HepG2 (cell line): ENCODE measurements around the gene TMEM273. TPM values are rescaled to one million over a fixed set of nuclear protein-coding genes. Genes with fewer than 3 reads are reported as not detected.

ENCODE experiments used
- ATAC-seq: fragments of 200-7000 bp; cut with Tn5 transposase; 3 replicates; pipeline ENCODE4 v1.9.1; 2020; ENCODE audit warnings: mild to moderate bottlenecking, moderate library complexity
- BruUV-seq: library from RNA; stranded (reverse); fragments of 400-500 nt; replicated peaks from 2 replicates; lab custom pipeline; 2021; lab: Mats Ljungman, UMichigan
- CTCF ChIA-PET: fragments of 300-600 bp; formaldehyde crosslinking; extraction: SDS; loops from one replicate; lab custom pipeline; 2021; ENCODE audit warnings: low total read pairs, inconsistent platforms, low intra/inter-chr PET ratio; lab: Yijun Ruan, JAX
- POLR2A ChIA-PET: fragments of 350-600 bp; sonication (Branson Sonifier 250); formaldehyde crosslinking; loops from one replicate; lab custom pipeline; 2020; ENCODE audit warnings: antibody characterized with exemption, inconsistent platforms; lab: Yijun Ruan, JAX
- DNase-seq: peaks from one replicate; pipeline ENCODE4 v3.0.0-alpha.2; 2015; ENCODE audit warnings: low spot score
- FAIRE-seq: peaks from 3 replicates; lab custom pipeline; 2011; peaks lifted over from hg19 to GRCh38; lab: Jason Lieb, UNC
- H2AFZ ChIP-seq: one replicate; pipeline ENCODE4 v1.6.1; 2011; ENCODE audit warnings: low read length, inconsistent platforms
- H3K27ac ChIP-seq: fragments of 300-600 bp; 3 replicates; pipeline ENCODE4 v1.8.0; 2011; ENCODE audit warnings: mixed run types, mild to moderate bottlenecking, mixed read lengths, low read length, inconsistent platforms; ENCODE audit not compliant: insufficient read depth; ENCODE audit errors: extremely low read length
- H3K27me3 ChIP-seq, 2 experiments: fragments of 200-600 bp in 1 of 2; 2 replicates in 1 of 2; 3 replicates in 1 of 2; pipeline versions ENCODE4 v1.6.0 to v1.8.0; 2011; ENCODE audit warnings: low read length in 2 of 2, mild to moderate bottlenecking in 2 of 2, moderate library complexity in 2 of 2, inconsistent platforms in 1 of 2; ENCODE audit not compliant: insufficient read depth in 2 of 2, control insufficient read depth in 1 of 2
- H3K36me3 ChIP-seq, 2 experiments: fragments of 200-600 bp in 1 of 2; replicated peaks in 1 of 2; 2 replicates in 1 of 2; 3 replicates in 1 of 2; pipeline versions ENCODE4 v1.5.1 to v1.8.0; 2011; ENCODE audit warnings: low read length in 2 of 2, inconsistent platforms in 1 of 2; ENCODE audit not compliant: insufficient read depth in 2 of 2, control insufficient read depth in 1 of 2
- H3K4me1 ChIP-seq: 2 replicates; pipeline ENCODE4 v1.5.1; 2012; ENCODE audit warnings: low read length, inconsistent platforms; ENCODE audit not compliant: insufficient read depth
- H3K4me2 ChIP-seq: 2 replicates; pipeline ENCODE4 v1.6.0; 2011; ENCODE audit warnings: low read depth, low read length, inconsistent platforms
- H3K4me3 ChIP-seq, 3 experiments: fragments of 200-600 bp in 1 of 3; sonication (generic), shearing (Covaris generic) in 1 of 3; replicated peaks in 1 of 3; 2 replicates each; pipeline ENCODE4 v1.5.1; 2011 to 2016; ENCODE audit warnings: low read length in 3 of 3, inconsistent platforms in 2 of 3, low read depth in 2 of 3, mild to moderate bottlenecking in 2 of 3, control low read depth in 1 of 3, mixed read lengths in 1 of 3; ENCODE audit not compliant: insufficient read depth in 1 of 3
- H3K79me2 ChIP-seq: one replicate; pipeline ENCODE4 v1.6.1; 2011; ENCODE audit warnings: low read length, inconsistent platforms; ENCODE audit not compliant: insufficient read depth
- H3K9ac ChIP-seq: 2 replicates; pipeline ENCODE4 v1.6.0; 2011; ENCODE audit warnings: mild to moderate bottlenecking, low read depth, low read length, inconsistent platforms; ENCODE audit not compliant: insufficient read depth
- H3K9me3 ChIP-seq: 2 replicates; pipeline ENCODE4 v1.5.1; 2012; ENCODE audit warnings: mild to moderate bottlenecking, low read length
- H4K20me1 ChIP-seq: 2 replicates; pipeline ENCODE4 v1.6.0; 2011; ENCODE audit warnings: inconsistent platforms, mild to moderate bottlenecking, low read length, moderate library complexity; ENCODE audit not compliant: insufficient read depth
- HCFC1 ChIP-seq: fragments of 150-350 bp; IDR thresholded peaks from 2 replicates; pipeline ENCODE4 v1.6.1; 2014; ENCODE audit warnings: low read depth, low read length
- NR2F2 ChIP-seq: IDR thresholded peaks from 2 replicates; pipeline ENCODE4 v1.6.1; 2012; ENCODE audit warnings: low read depth, inconsistent platforms, borderline replicate concordance
- WIZ ChIP-seq: sonication (generic); formaldehyde crosslinking; IDR thresholded peaks from 2 replicates; pipeline ENCODE4 v1.5.1; 2020; ENCODE audit warnings: mild to moderate bottlenecking, missing genetic modification reagents
- ZNF143 ChIP-seq: sonication (generic); formaldehyde crosslinking; IDR thresholded peaks from 2 replicates; pipeline ENCODE4 v1.4.0; 2020; ENCODE audit warnings: missing genetic modification reagents
- ZNF337 ChIP-seq: sonication (generic); formaldehyde crosslinking; IDR thresholded peaks from 2 replicates; pipeline ENCODE4 v1.5.1; 2020; ENCODE audit warnings: missing genetic modification reagents, low read depth, mild to moderate bottlenecking, borderline replicate concordance
- ZSCAN20 ChIP-seq: sonication (generic); formaldehyde crosslinking; IDR thresholded peaks from 2 replicates; pipeline ENCODE4 v1.4.0; 2020; ENCODE audit warnings: missing genetic modification reagents, mild to moderate bottlenecking, borderline replicate concordance
- WGBS: methylation state at CpG from one replicate; pipeline ENCODE4 v1.1.6; 2017; ENCODE audit warnings: low lambda C conversion rate; 5-methylcytosine and 5-hydroxymethylcytosine counted together
- in situ Hi-C: cut with HindIII; loops from 2 replicates; pipeline ENCODE4 v1.10.0; 2017; ENCODE audit warnings: low pct_unique_long_range_greater_than_20kb; ENCODE audit not compliant: extremely low pct_ligation_motif_present
- intact Hi-C: fragments of 100-400 bp; cut with micrococcal nuclease; formaldehyde crosslinking; loops from one replicate; pipeline ENCODE4 v1.10.0; 2022; ENCODE audit not compliant: unreplicated experiment
- polyA plus RNA-seq, 8 experiments: library from polyadenylated mRNA; depleted of rRNA in 3 of 8; stranded (reverse) in 7 of 8; unstranded in 1 of 8; fragments of >200 nt; fragmentation: Illumina TruSeq in 4 of 8; extraction: Trizol in 4 of 8; gene quantifications; 2 replicates each; pipeline versions ENCODE4 v1.2.1 to v1.2.3, GENCODE V29; 2011 to 2016; ENCODE audit warnings: low read depth in 4 of 8, missing spikeins in 1 of 8, mixed read lengths in 1 of 8; ENCODE audit not compliant: insufficient read depth in 1 of 8
- total RNA-seq, 5 experiments: library from RNA; depleted of rRNA; stranded (reverse); fragments of >200 nt; fragmentation: Illumina TruSeq; extraction: Trizol; gene quantifications; 2 replicates each; pipeline ENCODE4 v1.2.3, GENCODE V29; 2016; ENCODE audit warnings: low read depth in 1 of 5
- TF ChIP-seq, protein P1 (sequence below): IDR thresholded peaks from 2 replicates; pipeline ENCODE4 v1.6.1; 2016
- TF ChIP-seq, protein P2 (sequence below): sonication (generic); formaldehyde crosslinking; IDR thresholded peaks from 2 replicates; pipeline ENCODE4 v1.9.0; 2021; ENCODE audit warnings: missing genetic modification reagents, borderline replicate concordance
- TF ChIP-seq, protein P3 (sequence below): sonication (generic); formaldehyde crosslinking; IDR thresholded peaks from 2 replicates; pipeline ENCODE4 v1.5.0; 2020; ENCODE audit warnings: mild to moderate bottlenecking, missing genetic modification reagents
- TF ChIP-seq, protein P4 (sequence below): IDR thresholded peaks from 2 replicates; pipeline ENCODE4 v1.6.1; 2012; ENCODE audit warnings: low read length, improper control_type of control experiment
- TF ChIP-seq, protein P5 (sequence below): IDR thresholded peaks from 2 replicates; pipeline ENCODE4 v1.6.1; 2016
- TF ChIP-seq, protein P6 (sequence below): sonication (generic); formaldehyde crosslinking; IDR thresholded peaks from 2 replicates; pipeline ENCODE4 v1.5.0; 2020; ENCODE audit warnings: missing genetic modification reagents

Gene TMEM273
- total and polyA plus RNA-seq, 2 of the 13 experiments (the other 11 are each of a cell fraction or from before 2014, with no cell fraction given), result not detected

DNA sequence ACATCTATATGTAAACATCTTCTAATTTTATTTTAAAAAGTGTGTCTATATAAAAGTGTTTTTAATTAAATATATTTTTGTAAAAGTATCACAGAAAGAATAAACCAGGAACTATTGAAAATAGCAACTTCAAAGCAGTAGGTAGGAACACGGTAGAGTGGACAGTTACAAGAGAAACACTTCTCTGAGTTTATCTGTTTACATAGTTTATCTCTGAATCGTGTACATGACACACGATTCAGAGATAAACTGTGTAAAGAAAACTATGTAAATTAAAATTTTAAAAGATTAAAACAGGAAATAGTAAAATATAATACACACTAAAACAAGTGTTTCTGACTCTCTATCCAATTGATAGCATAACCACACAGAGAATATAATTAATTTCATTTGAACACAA is 29.3 kb downstream of the TMEM273 start:
- no TSS peak for BruUV-seq
- DNase-seq (no peak), ATAC-seq (no peak), FAIRE-seq (no peak)
- Histone ChIP-seq H3K27me3 (no peaks in the 10 kb centered on the region; a peak in 1 of 5 replicates), H3K9ac (no peak overlapping the region), H3K9me3 (no peaks in the 10 kb centered on the region), H3K4me1 (no peaks in the 10 kb centered on the region), H3K36me3 (no peaks in the 10 kb centered on the region), H3K4me2 (no peak overlapping the region), H3K27ac (no peak overlapping the region), H4K20me1 (no peaks in the 10 kb centered on the region), H3K4me3 (no peak overlapping the region), H3K79me2 (no peaks in the 10 kb centered on the region), H2AFZ (no peak overlapping the region)
- in situ Hi-C loops, result no loop called here
- WGBS, result 2% methylated on average over 3 of the region's 3 CpGs
- TF ChIP-seq HCFC1, result no peak
- TF ChIP-seq, protein P1, sequence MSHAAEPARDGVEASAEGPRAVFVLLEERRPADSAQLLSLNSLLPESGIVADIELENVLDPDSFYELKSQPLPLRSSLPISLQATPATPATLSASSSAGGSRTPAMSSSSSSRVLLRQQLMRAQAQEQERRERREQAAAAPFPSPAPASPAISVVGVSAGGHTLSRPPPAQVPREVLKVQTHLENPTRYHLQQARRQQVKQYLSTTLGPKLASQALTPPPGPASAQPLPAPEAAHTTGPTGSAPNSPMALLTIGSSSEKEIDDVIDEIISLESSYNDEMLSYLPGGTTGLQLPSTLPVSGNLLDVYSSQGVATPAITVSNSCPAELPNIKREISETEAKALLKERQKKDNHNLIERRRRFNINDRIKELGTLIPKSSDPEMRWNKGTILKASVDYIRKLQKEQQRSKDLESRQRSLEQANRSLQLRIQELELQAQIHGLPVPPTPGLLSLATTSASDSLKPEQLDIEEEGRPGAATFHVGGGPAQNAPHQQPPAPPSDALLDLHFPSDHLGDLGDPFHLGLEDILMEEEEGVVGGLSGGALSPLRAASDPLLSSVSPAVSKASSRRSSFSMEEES (CRISPR knock-in tag), result no peak
- TF ChIP-seq, protein P2, sequence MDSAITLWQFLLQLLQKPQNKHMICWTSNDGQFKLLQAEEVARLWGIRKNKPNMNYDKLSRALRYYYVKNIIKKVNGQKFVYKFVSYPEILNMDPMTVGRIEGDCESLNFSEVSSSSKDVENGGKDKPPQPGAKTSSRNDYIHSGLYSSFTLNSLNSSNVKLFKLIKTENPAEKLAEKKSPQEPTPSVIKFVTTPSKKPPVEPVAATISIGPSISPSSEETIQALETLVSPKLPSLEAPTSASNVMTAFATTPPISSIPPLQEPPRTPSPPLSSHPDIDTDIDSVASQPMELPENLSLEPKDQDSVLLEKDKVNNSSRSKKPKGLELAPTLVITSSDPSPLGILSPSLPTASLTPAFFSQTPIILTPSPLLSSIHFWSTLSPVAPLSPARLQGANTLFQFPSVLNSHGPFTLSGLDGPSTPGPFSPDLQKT (CRISPR knock-in tag), result no peak
- TF ChIP-seq, protein P3, sequence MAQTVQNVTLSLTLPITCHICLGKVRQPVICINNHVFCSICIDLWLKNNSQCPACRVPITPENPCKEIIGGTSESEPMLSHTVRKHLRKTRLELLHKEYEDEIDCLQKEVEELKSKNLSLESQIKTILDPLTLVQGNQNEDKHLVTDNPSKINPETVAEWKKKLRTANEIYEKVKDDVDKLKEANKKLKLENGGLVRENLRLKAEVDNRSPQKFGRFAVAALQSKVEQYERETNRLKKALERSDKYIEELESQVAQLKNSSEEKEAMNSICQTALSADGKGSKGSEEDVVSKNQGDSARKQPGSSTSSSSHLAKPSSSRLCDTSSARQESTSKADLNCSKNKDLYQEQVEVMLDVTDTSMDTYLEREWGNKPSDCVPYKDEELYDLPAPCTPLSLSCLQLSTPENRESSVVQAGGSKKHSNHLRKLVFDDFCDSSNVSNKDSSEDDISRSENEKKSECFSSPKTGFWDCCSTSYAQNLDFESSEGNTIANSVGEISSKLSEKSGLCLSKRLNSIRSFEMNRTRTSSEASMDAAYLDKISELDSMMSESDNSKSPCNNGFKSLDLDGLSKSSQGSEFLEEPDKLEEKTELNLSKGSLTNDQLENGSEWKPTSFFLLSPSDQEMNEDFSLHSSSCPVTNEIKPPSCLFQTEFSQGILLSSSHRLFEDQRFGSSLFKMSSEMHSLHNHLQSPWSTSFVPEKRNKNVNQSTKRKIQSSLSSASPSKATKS (CRISPR knock-in tag), result no peak
- TF ChIP-seq, protein P4, sequence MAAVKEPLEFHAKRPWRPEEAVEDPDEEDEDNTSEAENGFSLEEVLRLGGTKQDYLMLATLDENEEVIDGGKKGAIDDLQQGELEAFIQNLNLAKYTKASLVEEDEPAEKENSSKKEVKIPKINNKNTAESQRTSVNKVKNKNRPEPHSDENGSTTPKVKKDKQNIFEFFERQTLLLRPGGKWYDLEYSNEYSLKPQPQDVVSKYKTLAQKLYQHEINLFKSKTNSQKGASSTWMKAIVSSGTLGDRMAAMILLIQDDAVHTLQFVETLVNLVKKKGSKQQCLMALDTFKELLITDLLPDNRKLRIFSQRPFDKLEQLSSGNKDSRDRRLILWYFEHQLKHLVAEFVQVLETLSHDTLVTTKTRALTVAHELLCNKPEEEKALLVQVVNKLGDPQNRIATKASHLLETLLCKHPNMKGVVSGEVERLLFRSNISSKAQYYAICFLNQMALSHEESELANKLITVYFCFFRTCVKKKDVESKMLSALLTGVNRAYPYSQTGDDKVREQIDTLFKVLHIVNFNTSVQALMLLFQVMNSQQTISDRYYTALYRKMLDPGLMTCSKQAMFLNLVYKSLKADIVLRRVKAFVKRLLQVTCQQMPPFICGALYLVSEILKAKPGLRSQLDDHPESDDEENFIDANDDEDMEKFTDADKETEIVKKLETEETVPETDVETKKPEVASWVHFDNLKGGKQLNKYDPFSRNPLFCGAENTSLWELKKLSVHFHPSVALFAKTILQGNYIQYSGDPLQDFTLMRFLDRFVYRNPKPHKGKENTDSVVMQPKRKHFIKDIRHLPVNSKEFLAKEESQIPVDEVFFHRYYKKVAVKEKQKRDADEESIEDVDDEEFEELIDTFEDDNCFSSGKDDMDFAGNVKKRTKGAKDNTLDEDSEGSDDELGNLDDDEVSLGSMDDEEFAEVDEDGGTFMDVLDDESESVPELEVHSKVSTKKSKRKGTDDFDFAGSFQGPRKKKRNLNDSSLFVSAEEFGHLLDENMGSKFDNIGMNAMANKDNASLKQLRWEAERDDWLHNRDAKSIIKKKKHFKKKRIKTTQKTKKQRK, result no peak
- no peak for TF ChIP-seq ZNF337
- no peak for TF ChIP-seq ZNF143 (CRISPR knock-in tag)
- TF ChIP-seq, protein P5, sequence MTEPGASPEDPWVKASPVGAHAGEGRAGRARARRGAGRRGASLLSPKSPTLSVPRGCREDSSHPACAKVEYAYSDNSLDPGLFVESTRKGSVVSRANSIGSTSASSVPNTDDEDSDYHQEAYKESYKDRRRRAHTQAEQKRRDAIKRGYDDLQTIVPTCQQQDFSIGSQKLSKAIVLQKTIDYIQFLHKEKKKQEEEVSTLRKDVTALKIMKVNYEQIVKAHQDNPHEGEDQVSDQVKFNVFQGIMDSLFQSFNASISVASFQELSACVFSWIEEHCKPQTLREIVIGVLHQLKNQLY, result no peak
- TF ChIP-seq ZSCAN20 (CRISPR knock-in tag), result no peak
- no peak for TF ChIP-seq WIZ
- no peak for TF ChIP-seq NR2F2
- TF ChIP-seq, protein P6, sequence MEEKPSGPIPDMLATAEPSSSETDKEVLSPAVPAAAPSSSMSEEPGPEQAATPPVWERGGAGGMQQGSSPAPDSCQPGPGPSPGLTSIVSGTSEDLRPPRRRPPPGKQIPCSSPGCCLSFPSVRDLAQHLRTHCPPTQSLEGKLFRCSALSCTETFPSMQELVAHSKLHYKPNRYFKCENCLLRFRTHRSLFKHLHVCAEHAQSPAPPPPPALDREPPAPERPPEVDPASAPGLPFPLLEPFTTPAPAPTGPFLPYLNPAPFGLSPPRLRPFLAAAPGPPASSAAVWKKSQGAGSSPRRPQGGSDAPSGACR (CRISPR knock-in tag), result no peak
- intact Hi-C loops, result no loop called here
- ChIA-PET CTCF (no interaction called here), POLR2A (no interaction called here)
